Adipose tissue (tissue), 3 donors: ENCODE data around the gene COL4A4. TPM values are rescaled to one million over a fixed set of nuclear protein-coding genes. Genes with fewer than 3 reads are reported as not detected.
"Not testable (repeated sequence)": the region's sequence is repeated elsewhere in the genome, so short reads cannot be mapped to it uniquely, and the experiment has no call there.

Source experiments
- H3K27ac ChIP-seq: one replicate; pipeline ENCODE4 v1.5.1; 2013; ENCODE audit warnings: low read depth, low read length
- WGBS, 3 donors: extraction: QIAGEN DNeasy Blood & Tissue Kit; methylation state at CpG; one replicate each; pipeline ENCODE4 v1.1.7; 2013; 5-methylcytosine and 5-hydroxymethylcytosine counted together
- polyA plus RNA-seq, 3 donors: library from polyadenylated mRNA; stranded (reverse); fragments of 200-250 nt; gene quantifications; one replicate each; pipeline ENCODE4 v1.2.3, GENCODE V29; 2013
- donor health status: healthy with polysubstance abuse.
- donor health status: Bipolar disorder and iron deficiency.
- donor health status: healthy.

The COL4A4 gene
- polyA plus RNA-seq, 3 donors = 0.18 to 1.6 (median 0.67) TPM

GRCh38 chr2:227127201-227127600 is 36.8 kb downstream of the COL4A4 start:
- WGBS, 3 donors = 47 to 53% (median 50%) methylated on average over 8 of the region's 8 CpGs

DNA sequence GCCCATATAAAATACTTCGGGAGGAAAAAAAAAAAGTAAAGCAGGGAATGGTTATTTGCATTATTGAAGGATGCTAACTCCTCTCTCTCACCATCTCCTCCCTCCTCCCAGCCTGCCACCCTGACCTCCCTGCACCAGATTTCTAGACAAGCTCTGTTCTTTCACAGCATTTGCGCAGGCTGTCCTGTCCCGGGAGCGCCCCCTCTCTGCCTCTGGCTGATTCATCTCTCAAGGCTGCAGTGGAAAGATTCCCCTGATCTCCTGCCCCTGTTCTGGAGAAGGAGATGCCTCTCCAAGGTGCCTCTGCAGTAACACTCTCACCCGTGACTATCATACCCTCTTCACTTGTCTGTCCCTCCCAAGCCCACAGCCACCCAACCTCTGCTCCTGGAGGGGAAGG is 38.5 kb downstream of the COL4A4 start:
- WGBS, 3 donors = 66 to 83% (median 70%) methylated on average over 5 of the region's 5 CpGs
- no peak overlapping the region for H3K27ac ChIP-seq

More at GRCh38 chr2:227127201-227127600, 36.8 kb downstream of the COL4A4 start:
- no peak overlapping the region for H3K27ac ChIP-seq

- WGBS, 3 donors = 52 to 66% (median 62%) methylated on average over 2 of the region's 2 CpGs
- H3K27ac ChIP-seq = no peak overlapping the region
Measured at GRCh38 chr2:227124811-227125210, 39.2 kb downstream of the COL4A4 start.

- WGBS, 3 donors = 79 to 83% (median 82%) methylated on average over 4 of the region's 4 CpGs
Measured at GRCh38 chr2:227123697-227124096, 40.3 kb downstream of the COL4A4 start.

DNA sequence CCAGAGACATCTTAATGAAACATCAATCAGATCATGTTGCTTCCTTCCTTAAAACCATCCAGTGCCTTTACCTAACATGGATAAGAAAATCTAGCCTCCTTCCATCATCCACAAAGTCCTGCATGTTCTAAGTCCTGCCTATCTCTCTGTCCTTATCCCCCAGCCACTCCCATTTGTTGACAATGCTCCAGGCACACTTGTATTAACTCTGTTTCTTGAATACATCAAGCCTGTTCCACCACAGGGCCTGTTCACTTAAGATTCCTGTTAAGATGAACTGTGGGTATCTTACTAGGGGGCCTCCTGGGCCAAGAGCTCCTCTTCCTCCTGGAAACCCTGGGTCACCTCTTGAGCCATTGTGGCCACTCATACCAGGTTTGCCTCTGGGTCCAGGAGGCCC is 45.7 kb downstream of the COL4A4 start:
- no peak overlapping the region for H3K27ac ChIP-seq

More at GRCh38 chr2:227123697-227124096, 40.3 kb downstream of the COL4A4 start:
- no peak overlapping the region for H3K27ac ChIP-seq

DNA sequence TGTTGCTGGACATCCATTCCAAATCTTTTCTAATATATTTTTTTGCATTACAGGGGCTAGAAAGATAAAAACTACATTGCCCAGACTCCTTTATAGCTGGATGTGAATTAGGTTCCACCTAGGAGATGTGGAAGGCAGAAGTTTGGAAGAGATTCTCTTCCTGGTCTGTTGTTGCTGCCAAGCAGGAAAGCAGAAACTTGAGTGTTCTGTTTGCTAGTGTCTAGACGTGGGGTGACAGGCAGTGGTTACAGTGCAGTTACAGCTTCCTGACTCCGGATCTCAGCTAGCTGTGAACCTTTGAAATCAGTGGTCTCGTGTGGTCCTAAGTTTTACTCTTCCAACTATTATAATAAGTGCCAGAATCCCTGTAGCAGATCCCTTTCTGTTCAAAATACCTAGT is 46.2 kb downstream of the COL4A4 start:
- H3K27ac ChIP-seq = no peak overlapping the region
- 13 to 52% (median 14%) methylated on average over 3 of the region's 3 CpGs for WGBS, 3 donors

- H3K27ac ChIP-seq = no peak overlapping the region
- WGBS, 3 donors = 80 to 91% (median 86%) methylated on average over 1 of the region's 1 CpG
Measured at GRCh38 chr2:227117027-227117426, 47.0 kb downstream of the COL4A4 start.

DNA sequence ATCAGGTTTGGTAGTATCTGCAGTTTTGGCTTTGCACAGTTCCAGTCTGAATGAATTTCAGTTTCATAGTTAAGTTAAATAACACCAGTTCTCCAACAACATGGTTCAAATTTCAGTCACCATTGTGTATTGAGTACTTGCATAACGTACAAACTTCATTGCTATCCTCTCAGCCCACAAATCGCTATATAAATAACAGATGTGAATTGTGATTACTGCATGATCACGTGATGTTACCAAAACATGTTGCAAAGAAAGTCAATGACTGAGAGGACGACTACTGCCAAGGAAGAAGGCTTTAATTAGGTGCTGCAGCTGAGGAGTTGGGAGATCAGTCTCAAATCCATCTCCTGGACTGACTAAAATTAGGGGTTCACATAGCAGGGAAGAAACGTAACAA is 48.2 kb downstream of the COL4A4 start:
- no peak overlapping the region for H3K27ac ChIP-seq
- WGBS, 3 donors = 75 to 78% (median 78%) methylated on average over 5 of the region's 5 CpGs

DNA sequence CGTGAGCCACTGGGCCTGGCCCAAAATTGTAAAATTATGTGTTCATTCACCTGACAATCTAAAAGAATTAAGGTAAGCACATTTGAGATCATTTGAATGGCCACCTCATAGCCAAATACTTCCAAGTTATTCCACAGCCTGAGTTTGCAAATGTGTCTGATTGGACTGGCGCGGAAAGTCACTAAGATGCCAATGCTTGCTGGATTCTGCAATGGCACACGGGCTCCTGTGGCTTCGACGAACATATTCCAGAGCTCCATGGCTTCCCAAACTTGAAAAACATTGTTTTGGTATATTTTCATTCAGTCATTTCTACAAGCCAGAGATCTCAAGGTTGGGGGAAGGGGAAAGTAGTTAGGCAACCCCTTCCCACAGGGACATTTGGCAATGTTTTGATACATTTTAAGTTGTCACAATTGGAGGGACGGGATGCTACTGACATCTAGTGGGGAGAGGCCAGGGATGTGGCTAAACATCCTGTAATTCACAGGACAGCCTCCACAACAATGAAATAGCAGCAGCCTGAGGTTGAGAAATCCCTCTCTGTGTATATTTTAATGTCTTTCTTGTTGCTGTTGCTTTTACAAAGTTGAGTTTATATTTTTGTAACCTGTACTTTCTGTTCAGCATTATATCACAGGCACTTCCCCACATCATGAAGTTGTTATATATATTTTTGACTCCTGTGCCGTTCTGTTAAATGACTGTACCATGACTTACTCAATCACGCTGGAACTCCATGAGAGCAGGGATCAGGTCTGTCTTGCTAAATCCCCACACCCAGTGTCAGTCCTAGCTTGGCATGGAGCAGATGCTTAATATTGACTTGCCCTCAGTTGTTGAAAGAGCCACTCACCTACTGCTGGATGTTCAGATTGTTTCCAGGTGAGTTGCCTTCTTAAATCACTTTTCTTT is 56.9 kb downstream of the COL4A4 start:
- 73 to 76% (median 76%) methylated on average over 9 of the region's 9 CpGs for WGBS, 3 donors
- no peak overlapping the region for H3K27ac ChIP-seq

DNA sequence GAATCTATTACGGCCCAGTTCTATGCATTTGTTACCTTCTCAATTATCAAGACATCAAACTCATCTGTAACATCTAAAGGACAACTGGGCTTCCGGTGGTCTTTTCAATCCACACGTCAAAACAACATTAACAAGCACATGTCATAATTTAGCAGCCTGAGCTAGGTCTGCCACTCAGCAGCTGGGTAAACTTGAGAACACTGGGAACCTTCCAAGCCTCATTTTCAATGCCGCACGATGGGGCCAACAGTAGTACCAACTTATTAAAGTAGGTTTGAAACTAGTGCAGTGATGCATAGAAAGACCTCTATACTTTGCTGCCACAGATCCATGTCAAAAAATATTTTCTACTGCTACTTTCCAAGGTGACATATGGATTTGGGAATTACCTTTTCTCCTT is 60.4 kb downstream of the COL4A4 start:
- H3K27ac ChIP-seq = no peak overlapping the region
- WGBS, 3 donors = 34 to 91% (median 87%) methylated on average over 5 of the region's 5 CpGs

GRCh38 chr2:227099340-227099739 is 64.7 kb downstream of the COL4A4 start:
- H3K27ac ChIP-seq = no peak overlapping the region
- 76 to 84% (median 81%) methylated on average over 4 of the region's 4 CpGs for WGBS, 3 donors

- no peak overlapping the region for H3K27ac ChIP-seq
- WGBS, 3 donors = 43 to 82% (median 71%) methylated on average over 2 of the region's 2 CpGs
Measured at GRCh38 chr2:227098162-227098515, 65.9 kb downstream of the COL4A4 start.

DNA sequence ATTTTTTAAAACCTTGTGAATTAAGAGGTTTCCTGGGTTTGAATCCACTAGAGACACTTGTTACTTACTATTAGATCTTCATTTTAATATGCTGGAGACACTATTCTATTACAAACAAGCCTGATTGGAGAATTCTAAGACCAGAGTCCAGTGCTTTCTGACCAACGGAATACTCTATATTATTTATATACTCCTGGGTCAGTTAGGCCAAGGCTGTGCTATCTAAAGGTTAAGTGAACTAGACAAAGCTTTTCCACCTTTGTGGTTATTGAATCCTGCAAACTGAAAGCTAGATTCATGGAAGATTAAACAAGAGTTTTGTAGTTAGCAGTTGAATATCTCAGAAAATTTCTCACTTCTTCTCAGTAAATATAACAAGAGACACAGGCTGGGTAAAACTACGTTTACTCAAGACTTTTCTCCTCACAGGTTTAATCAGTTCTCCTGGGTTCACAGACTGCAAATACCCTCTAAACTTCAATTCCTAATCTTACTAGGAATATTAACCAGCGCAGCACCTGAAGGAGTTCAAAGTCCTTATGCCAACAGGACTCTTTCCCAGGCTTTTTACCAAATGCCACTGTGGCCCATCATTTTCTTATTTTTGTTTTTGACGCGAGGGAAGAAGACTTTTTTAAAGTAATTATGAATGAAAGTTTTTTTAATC is 66.4 kb downstream of the COL4A4 start:
- H3K27ac ChIP-seq = no peak overlapping the region
- 37 to 85% (median 85%) methylated on average over 5 of the region's 5 CpGs for WGBS, 3 donors

- H3K27ac ChIP-seq = no peak overlapping the region
- 31 to 72% (median 34%) methylated on average over 4 of the region's 4 CpGs for WGBS, 3 donors
Measured at GRCh38 chr2:227095346-227095745, 68.7 kb downstream of the COL4A4 start.

DNA sequence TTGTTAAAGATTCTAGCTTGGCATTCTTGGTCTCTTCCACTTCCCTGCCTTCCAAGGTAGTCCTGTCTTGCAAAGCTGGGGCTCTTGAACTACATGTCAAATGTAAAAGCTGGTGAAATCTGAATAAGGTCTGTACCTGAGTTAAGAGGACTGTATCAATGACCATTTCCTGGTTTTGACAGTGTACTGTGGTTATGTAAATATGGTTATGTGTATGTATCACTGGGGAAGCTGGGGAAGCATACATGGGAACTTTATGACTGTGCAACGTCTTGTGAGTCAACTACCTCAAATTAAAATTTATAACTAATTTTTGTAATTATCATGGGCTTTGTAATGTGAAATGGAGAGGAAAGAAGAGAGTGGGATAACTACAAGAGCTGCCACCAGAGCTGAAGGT is 81.7 kb downstream of the COL4A4 start:
- 49 to 58% (median 50%) methylated on average over 1 of the region's 1 CpG for WGBS, 3 donors
- no peak overlapping the region for H3K27ac ChIP-seq

GRCh38 chr2:227079726-227080125 is 84.3 kb downstream of the COL4A4 start:
- WGBS, 3 donors = 71 to 92% (median 77%) methylated on average over 6 of the region's 6 CpGs
- no peak overlapping the region for H3K27ac ChIP-seq

- not testable (repeated sequence) for H3K27ac ChIP-seq
- 80 to 84% (median 81%) methylated on average over 13 to 14 of the region's 14 CpGs for WGBS, 3 donors
Measured at GRCh38 chr2:227065065-227065464, 98.9 kb downstream of the COL4A4 start.

DNA sequence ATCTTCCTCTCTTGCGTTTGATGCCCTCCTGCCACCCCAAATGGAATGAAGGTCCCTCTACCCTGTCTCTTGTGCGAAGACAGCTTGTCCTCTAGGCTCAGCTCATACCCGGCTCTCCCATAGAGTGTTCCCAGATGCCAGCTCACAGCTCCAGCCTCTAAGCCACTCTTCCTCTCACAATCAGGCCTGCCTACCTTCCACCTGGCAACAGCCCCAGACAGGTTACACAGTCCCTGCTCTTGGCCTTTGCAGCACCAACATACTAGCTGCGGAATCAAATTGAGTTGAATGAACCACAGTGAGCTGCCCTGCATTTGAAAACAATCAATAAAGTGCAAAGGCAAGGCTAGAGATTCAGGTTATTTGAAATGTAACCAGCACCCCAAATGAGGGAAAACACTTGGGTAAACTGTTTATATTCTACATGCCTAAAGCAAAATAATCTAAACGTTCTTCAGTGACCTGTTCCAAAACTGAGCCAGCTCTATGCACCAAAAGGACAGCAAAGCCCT is 105.1 kb downstream of the COL4A4 start:
- 58 to 82% (median 81%) methylated on average over 5 of the region's 5 CpGs for WGBS, 3 donors
- H3K27ac ChIP-seq = no peak overlapping the region

- WGBS, 3 donors = 53 to 78% (median 73%) methylated on average over 3 of the region's 3 CpGs
- no peak overlapping the region for H3K27ac ChIP-seq
Measured at GRCh38 chr2:227057743-227058447, 106.1 kb downstream of the COL4A4 start.
